B cell (primary cell): Measurements from ENCODE around the gene PERCC1. TPM values are rescaled to one million over a fixed set of nuclear protein-coding genes. Genes with fewer than 3 reads are reported as not detected.
A peak's percentile ranks its signal among the peaks of the same experiment; 100 is the strongest.

Experiments
- ATAC-seq: fragments of 200-7000 bp; cut with Tn5 transposase; one replicate; pipeline ENCODE4 v1.10.0; 2021; ENCODE audit warnings: low read depth, mild to moderate bottlenecking, moderate number of reproducible peaks, moderate library complexity
- CTCF ChIA-PET: fragments of 350-600 bp; sonication (Branson Sonifier 250); formaldehyde crosslinking; loops from one replicate; lab custom pipeline; 2021; ENCODE audit warnings: antibody characterized with exemption, inconsistent platforms; lab: Charles Lee
- POLR2A ChIA-PET: fragments of 350-600 bp; sonication (Branson Sonifier 250); formaldehyde crosslinking; loops from one replicate; lab custom pipeline; 2021; ENCODE audit warnings: antibody characterized with exemption; lab: Charles Lee
- DNase-seq: peaks from one replicate; pipeline ENCODE4 v3.0.0; 2013
- H2AFZ ChIP-seq: 2 replicates; pipeline ENCODE4 v1.6.1; 2012; ENCODE audit warnings: mild to moderate bottlenecking, low read depth, low read length; ENCODE audit not compliant: insufficient read depth, poor library complexity, severe bottlenecking
- H3K27ac ChIP-seq, 2 donors: 1 replicate in 1 of 2; 2 replicates in 1 of 2; pipeline ENCODE4 v1.5.1; 2012 to 2013; ENCODE audit warnings: low read length in 2 of 2, mild to moderate bottlenecking in 2 of 2, moderate library complexity in 1 of 2
- H3K27me3 ChIP-seq, 4 experiments: fragments of 200-600 bp in 1 of 4; sonication (generic) in 1 of 4; replicated peaks in 1 of 4; 1 replicate in 2 of 4; 2 replicates in 2 of 4; pipeline versions ENCODE4 v1.6.1 to v1.7.0; 2013 to 2016; ENCODE audit warnings: low read length in 3 of 4, mild to moderate bottlenecking in 2 of 4, mixed read lengths in 1 of 4, moderate library complexity in 1 of 4; ENCODE audit not compliant: insufficient read depth in 4 of 4, control insufficient read depth in 3 of 4; ENCODE audit errors: control extremely low read depth in 1 of 4
- H3K36me3 ChIP-seq, 2 experiments: replicated peaks in 1 of 2; 1 replicate in 1 of 2; 2 replicates in 1 of 2; pipeline versions ENCODE4 v1.6.1 to v1.7.1; 2013; ENCODE audit warnings: low read length in 1 of 2; ENCODE audit not compliant: insufficient read depth in 2 of 2, control insufficient read depth in 1 of 2; ENCODE audit errors: control extremely low read depth in 1 of 2, extremely low read depth in 1 of 2
- H3K4me1 ChIP-seq, 2 donors: fragments of 200-600 bp in 1 of 2; sonication (generic) in 1 of 2; 1 replicate in 1 of 2; 2 replicates in 1 of 2; pipeline versions ENCODE4 v1.5.1 to v1.6.1; 2013 to 2017; ENCODE audit warnings: low read length in 2 of 2; ENCODE audit not compliant: control insufficient read depth in 2 of 2, insufficient read depth in 2 of 2
- H3K4me2 ChIP-seq: replicated peaks from 2 replicates; pipeline ENCODE3; 2012; ENCODE audit warnings: mild to moderate bottlenecking, low read depth, low read length; ENCODE audit not compliant: poor library complexity, severe bottlenecking
- H3K4me3 ChIP-seq, 5 experiments: fragments of 200-600 bp in 1 of 5; sonication (generic) in 1 of 5; 1 replicate in 3 of 5; 2 replicates in 2 of 5; pipeline versions ENCODE4 v1.5.1 to v1.7.0; 2011 to 2016; ENCODE audit warnings: low read length in 4 of 5, mild to moderate bottlenecking in 4 of 5, low read depth in 2 of 5, control low read depth in 1 of 5, moderate library complexity in 1 of 5; ENCODE audit not compliant: insufficient read depth in 1 of 5; ENCODE audit errors: control extremely low read depth in 1 of 5, extremely low read depth in 1 of 5
- H3K79me2 ChIP-seq: fragments of 200-600 bp; sonication (generic); one replicate; pipeline ENCODE4 v1.6.0; 2016; ENCODE audit warnings: low read length; ENCODE audit not compliant: control insufficient read depth, insufficient read depth
- H3K9ac ChIP-seq: fragments of 200-600 bp; sonication (generic); 2 replicates; pipeline ENCODE4 v1.6.1; 2017; ENCODE audit warnings: mild to moderate bottlenecking, low read length, moderate library complexity
- H3K9me3 ChIP-seq, 3 donors: one replicate each; pipeline versions ENCODE4 v1.6.1 to v1.7.1; 2013; ENCODE audit warnings: low read length in 2 of 3; ENCODE audit not compliant: control insufficient read depth in 2 of 3, insufficient read depth in 1 of 3; ENCODE audit errors: control extremely low read depth in 1 of 3
- H4K20me1 ChIP-seq: 2 replicates; pipeline ENCODE4 v1.6.0; 2012; ENCODE audit warnings: mild to moderate bottlenecking, low read length; ENCODE audit not compliant: insufficient read depth, control insufficient read depth, poor library complexity, severe bottlenecking
- H3K27ac Mint-ChIP-seq: one replicate; pipeline ENCODE4 v1.8.0; 2021; ENCODE audit warnings: mixed read lengths
- H3K27me3 Mint-ChIP-seq: one replicate; pipeline ENCODE4 v1.8.0; 2021; ENCODE audit warnings: mixed read lengths
- H3K4me1 Mint-ChIP-seq: one replicate; pipeline ENCODE4 v1.8.0; 2021; ENCODE audit warnings: mixed read lengths
- H3K4me3 Mint-ChIP-seq: one replicate; pipeline ENCODE4 v1.8.0; 2021; ENCODE audit warnings: mixed read lengths
- H3K9me3 Mint-ChIP-seq: one replicate; pipeline ENCODE4 v1.8.0; 2022; ENCODE audit warnings: mixed read lengths; ENCODE audit not compliant: insufficient read depth
- EZH2 ChIP-seq: IDR thresholded peaks from 2 replicates; pipeline ENCODE4 v1.6.1; 2012; ENCODE audit warnings: borderline replicate concordance, low read depth, mild to moderate bottlenecking, moderate library complexity, low read length; ENCODE audit not compliant: insufficient read depth, poor library complexity, severe bottlenecking
- WGBS: methylation state at CpG from one replicate; pipeline ENCODE4 v1.1.5; 2013; ENCODE audit warnings: missing lambda C conversion rate; ENCODE audit not compliant: insufficient coverage; 5-methylcytosine and 5-hydroxymethylcytosine counted together
- intact Hi-C: fragments of 100-400 bp; cut with micrococcal nuclease; formaldehyde crosslinking; loops from one replicate; pipeline ENCODE4 v1.10.0; 2022
- polyA plus RNA-seq: library from polyadenylated mRNA; depleted of rRNA; stranded (reverse); fragments of >200 nt; gene quantifications from 2 replicates; pipeline ENCODE4 v1.2.3, GENCODE V29; 2012
- total RNA-seq, 2 donors: library from RNA; stranded (reverse); fragments of 120-200 nt in 1 of 2; gene quantifications; 1 replicate in 1 of 2; 2 replicates in 1 of 2; pipeline versions ENCODE4 v1.2.3 to v1.2.4, GENCODE V29; 2013 to 2022
- TF ChIP-seq, protein P1 (sequence below): fragments of 200-600 bp; IDR thresholded peaks from one replicate; pipeline ENCODE4 v1.8.0; 2022; ENCODE audit warnings: antibody characterized with exemption, mild to moderate bottlenecking

PERCC1 gene
- total and polyA plus RNA-seq, 2 donors (not counting 1 experiment from before 2014, with no cell fraction given), result 0.46 to 0.64 TPM

DNA sequence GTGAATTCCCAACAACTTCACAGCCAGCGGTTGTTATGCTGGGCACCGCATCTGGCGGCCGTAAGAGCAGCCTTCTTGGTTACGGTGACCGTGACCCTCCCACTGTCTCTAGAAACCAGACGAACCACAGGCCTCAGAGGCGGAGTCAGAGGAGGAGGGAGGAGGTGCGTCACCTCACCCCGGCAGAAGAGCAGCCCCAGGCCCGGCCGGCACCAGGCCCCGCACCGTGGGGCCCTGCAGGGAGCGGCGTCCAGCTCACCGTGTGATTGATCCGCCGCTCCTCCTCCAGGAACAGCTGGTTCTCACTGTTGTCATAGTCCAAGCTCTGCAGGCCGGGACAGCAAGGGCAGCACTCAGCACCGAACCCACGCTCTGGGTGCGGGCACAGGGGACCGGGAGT, 30.3 kb downstream of the PERCC1 start:
- Histone ChIP-seq H3K4me3 (no peak overlapping the region), H3K79me2 (peaks cover 87% of the 10 kb centered on the region), H3K9ac (no peak overlapping the region), H4K20me1 (peaks cover 10% of the 10 kb centered on the region), H3K4me2 (no peak overlapping the region), H3K36me3 (peaks cover 6 to 55% of the 10 kb centered on the region in 2 experiments), H2AFZ (no peak overlapping the region), H3K9me3 (peaks cover 0 to 3% (median 0%) of the 10 kb centered on the region in 3 donors), H3K27ac (peak overlapping the region in 1 of 2 donors; percentile 50), H3K4me1 (peaks cover 31 to 34% of the 10 kb centered on the region in 2 donors), H3K27me3 (no peaks in the 10 kb centered on the region)
- TF ChIP-seq EZH2, result no peak
- TF ChIP-seq, protein P1, sequence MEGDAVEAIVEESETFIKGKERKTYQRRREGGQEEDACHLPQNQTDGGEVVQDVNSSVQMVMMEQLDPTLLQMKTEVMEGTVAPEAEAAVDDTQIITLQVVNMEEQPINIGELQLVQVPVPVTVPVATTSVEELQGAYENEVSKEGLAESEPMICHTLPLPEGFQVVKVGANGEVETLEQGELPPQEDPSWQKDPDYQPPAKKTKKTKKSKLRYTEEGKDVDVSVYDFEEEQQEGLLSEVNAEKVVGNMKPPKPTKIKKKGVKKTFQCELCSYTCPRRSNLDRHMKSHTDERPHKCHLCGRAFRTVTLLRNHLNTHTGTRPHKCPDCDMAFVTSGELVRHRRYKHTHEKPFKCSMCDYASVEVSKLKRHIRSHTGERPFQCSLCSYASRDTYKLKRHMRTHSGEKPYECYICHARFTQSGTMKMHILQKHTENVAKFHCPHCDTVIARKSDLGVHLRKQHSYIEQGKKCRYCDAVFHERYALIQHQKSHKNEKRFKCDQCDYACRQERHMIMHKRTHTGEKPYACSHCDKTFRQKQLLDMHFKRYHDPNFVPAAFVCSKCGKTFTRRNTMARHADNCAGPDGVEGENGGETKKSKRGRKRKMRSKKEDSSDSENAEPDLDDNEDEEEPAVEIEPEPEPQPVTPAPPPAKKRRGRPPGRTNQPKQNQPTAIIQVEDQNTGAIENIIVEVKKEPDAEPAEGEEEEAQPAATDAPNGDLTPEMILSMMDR, result no peak
- WGBS, result 94% methylated on average over 24 of the region's 24 CpGs
- CTCF ChIA-PET, result no interaction called here
- intact Hi-C loops, result no loop called here
- peak overlapping the region; percentile 53 for H3K27ac Mint-ChIP-seq
- ATAC-seq (no peak), DNase-seq (no peak)
- no peak overlapping the region for H3K4me3 Mint-ChIP-seq
- H3K9me3 Mint-ChIP-seq, result no peaks in the 10 kb centered on the region
- POLR2A ChIA-PET, result interaction anchor here (0.5 kb wide), 1 partner anchor 82 kb away, joined by 3 read pairs; no protein-coding TSS in a partner anchor
- peaks cover 28% of the 10 kb centered on the region for H3K4me1 Mint-ChIP-seq
- H3K27me3 Mint-ChIP-seq, result no peaks in the 10 kb centered on the region

- Histone ChIP-seq H3K79me2 (peaks cover 97% of the 10 kb centered on the region), H3K36me3 (peaks cover 6 to 39% of the 10 kb centered on the region in 2 experiments), H3K4me2 (no peak overlapping the region), H3K27ac (no peak overlapping the region), H3K4me1 (peaks cover 9 to 19% of the 10 kb centered on the region in 2 donors), H3K9me3 (peaks cover 0 to 3% (median 0%) of the 10 kb centered on the region in 3 donors), H3K4me3 (no peak overlapping the region), H3K27me3 (no peaks in the 10 kb centered on the region), H3K9ac (no peak overlapping the region), H4K20me1 (peaks cover 29% of the 10 kb centered on the region), H2AFZ (no peak overlapping the region)
- Mint-ChIP-seq H3K27me3 (no peaks in the 10 kb centered on the region), H3K9me3 (no peaks in the 10 kb centered on the region), H3K4me1 (peaks cover 25% of the 10 kb centered on the region), H3K4me3 (no peak overlapping the region), H3K27ac (no peak overlapping the region)
- ChIA-PET CTCF (interaction anchor here (0.6 to 1.6 kb wide), 2 partner anchors 7 to 1808 kb away, joined by 3 read pairs; no protein-coding TSS in a partner anchor), POLR2A (no interaction called here)
- ATAC-seq (no peak), DNase-seq (no peak)
- TF ChIP-seq, protein P1, result no peak
- no peak for TF ChIP-seq EZH2
- intact Hi-C loops, result no loop called here
- WGBS, result 98% methylated on average over 39 of the region's 41 CpGs
Observed at GRCh38 chr16:1464196-1464893, 33.5 kb downstream of the PERCC1 start.
